ENCODE data around the gene HCFC1. TPM values are rescaled to one million over a fixed set of nuclear protein-coding genes. Genes with fewer than 3 reads are reported as not detected.

HCFC1 gene
- total RNA-seq, 1 donor from 2014 or later: 13.6 TPM

DNA sequence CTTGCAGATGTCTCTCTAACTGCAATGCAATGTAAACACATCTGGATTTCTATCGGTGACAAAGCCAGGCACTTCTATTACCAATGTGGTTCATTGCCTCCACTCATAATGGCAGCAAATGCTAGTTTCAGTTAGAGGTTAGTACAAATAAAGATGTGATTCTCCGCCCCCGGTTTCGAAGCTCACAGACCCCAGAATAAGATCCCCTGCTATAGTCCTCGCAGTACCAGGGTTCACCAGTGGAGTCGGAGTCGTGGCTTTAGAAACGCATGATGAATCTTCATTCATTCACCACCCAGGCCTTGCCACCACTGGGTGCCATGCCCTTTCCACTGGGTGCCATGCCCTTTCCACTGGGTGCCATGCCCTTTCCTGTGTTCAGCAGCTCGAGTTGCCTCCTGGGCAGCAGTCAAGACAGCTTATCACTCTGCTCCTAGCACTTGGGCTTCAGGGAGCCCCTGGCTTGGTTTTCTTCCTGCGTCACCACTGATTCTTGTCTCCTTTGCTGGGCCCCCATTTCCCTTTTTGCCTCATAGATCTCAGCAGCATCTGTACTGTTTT, 33.3 kb downstream of the HCFC1 start:
- DNase-seq: no peak

DNA sequence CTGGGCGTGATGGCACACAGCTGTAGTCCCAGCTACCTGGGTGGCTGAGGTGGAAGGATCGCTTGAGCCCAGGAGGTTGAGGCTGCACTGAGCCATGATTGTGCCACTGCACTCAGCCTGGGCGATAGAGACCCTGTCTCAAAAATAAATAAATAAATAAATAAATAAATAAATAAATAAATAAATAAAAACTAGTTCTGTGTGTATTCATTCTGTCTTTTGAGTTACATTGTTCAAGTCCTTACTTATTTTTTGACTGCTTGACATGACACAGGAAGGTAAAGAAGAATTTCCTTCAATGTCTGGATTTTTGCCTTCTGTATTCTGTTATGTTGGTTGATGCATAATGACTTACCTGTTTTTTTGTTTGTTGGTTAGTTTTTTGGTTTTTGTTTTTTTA, 34.6 kb downstream of the HCFC1 start:
- DNase-seq: no peak

DNA sequence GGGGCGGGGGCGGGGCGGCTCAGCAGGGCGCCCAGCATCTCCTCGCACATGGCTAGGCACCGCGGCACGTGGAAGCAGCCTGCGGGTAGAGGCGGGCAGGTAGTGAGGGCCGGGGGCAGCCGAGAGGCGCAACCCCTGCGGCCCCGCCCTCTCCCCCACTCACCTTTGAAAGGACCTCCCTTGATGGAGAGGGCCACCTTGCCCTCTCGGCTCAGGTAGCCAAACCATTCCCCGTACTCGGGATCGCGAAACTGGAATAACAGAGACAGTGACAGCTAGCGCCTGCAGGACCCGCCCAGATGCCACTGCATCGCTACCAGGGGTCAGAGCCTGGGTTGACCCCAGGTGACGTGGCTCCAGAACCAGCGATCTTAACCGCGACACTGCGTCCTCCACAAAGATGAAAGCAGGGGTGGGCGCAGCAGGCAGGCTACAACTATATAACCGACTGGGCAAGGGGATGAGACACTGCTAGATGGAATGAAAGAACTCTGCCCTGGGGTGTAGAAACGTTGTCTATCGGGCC, 36.2 kb downstream of the HCFC1 start:
- DNase-seq: no peak

DNA sequence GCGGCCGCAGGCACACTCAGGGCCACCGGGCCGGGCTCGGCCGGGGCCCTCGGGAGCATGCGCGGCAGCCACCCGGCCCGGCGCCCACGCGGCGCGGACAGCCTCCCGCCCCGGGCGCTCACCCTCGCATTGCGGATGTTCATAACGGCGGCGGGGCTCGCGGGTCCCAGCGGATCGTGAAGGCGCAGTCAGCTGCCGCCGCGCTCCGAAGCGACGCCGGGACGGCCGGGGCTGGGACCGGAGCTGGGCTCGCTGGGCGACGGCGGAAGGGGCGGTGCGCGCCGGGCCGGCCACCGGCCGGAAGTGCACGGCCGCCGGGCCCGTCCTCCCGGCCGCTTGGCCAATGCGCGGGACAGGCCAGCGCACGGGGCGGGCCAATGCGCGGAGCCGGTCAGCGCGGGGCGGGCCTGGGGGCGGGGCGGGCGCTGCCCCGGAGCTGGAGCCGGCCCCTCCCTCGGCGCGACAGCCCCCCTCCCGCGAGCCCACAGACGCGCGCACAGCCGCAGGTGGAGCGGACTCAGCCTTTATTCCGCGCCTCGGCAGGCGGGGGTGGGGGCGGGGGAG, 36.8 kb downstream of the HCFC1 start, which contains the start of gene NAA10:
NAA10 (minus strand) TSS at position 276 of the 564 bp plus-strand sequence; CDS start at position 143, 133 bp downstream.
- no peak for DNase-seq

DNA sequence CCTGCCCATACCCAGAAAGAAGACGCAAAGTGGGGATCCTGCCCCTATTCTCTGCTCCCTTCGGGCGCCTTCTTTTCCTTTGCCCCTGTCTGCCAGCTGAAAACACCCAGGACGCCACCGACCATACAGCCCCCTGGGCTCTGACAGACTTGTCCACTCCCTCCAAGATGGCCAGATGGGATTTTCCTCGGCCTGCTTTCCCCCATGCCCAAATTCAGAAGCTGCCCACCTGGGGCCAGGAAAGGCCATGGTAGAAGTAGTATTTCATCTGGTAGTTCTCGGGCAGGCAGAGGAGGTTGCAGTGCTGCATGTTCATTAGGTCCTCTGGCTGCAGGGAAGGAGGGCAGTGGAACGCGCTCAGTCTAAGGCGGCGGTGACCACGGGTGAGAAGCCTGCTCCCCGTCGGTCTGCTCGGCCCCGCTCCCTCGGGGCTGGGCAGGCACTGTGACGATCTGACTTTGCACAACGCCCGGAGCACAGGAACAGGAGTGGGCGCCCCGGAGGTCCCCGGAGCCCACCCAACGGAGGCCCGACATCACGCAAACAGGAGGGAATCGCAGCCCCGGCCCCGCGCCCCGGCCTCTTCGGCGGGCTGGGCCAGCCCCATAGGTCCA, 37.4 kb downstream of the HCFC1 start:
- DNase-seq: no peak

DNA sequence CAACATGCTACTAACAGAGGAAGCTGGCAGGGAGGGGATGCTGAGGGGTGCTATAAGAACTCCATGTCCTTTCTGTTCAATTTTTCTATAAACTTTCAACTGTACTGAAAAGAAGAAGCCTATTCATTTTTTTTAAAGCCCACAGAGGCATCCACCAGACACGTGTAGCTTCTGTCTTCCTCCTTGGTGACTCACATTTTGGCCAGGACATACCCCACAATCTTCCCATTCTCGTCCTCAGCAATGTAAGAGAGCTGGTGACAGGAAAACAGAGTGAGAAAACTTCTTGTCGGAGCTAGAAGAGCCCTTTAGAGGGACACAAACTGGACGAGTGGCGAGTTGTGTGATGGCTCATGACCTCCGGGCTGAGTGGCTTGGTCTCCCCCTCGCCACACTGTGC, 37.9 kb downstream of the HCFC1 start:
- no peak for DNase-seq

DNA sequence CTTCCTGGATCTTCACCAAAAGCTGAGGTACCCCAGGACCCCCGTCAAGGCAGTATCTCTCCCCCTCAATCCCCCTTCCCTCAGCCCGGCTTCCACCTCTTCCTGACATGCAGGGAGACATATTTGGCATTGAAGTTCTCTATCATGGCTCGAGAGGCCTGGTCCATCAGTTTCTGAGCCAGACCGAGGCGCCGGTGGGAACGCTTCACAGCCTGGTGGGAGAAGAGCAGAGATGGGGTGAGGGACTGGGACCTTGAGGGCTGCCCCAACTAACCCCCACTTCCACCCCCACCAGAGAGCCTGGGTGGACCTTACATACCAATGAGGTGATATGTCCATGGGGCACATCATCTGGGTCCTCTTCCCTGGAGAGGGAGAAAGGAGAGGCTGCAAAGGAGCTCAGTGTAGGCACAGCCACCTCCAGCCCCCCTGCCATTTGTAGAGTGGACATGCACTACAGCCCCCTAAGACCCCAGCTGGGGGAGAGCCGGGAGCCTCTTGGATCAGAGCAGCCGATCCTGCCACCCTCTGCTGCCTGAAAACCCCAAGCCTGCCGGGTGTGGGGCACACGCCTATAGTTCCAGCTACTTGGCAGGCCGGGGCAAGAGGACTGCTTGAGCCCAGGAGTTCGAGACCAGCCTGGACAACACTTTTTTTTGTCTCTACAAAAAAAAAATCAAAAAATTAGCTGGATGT, 39.2 kb downstream of the HCFC1 start:
- no peak for DNase-seq

DNA sequence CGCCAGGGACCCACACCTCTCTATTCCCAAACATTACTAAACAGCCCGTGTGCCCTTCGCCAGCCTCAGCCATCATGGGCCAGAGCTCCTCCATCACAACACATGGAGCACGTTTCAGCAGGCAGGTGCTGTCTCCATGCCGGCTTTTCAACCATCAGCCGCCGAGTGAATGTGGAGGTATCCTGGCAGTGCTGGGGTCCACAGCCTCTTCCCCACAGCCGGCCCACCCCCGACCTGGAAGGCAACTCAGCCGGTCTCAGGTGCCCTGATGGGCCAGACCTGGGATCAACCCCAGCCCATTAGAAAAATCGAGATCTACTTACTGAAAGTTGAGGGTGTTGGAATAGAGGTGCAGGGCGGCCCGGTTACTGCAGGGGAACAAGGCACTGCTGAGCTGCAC, 39.9 kb downstream of the HCFC1 start:
- no peak for DNase-seq

DNA sequence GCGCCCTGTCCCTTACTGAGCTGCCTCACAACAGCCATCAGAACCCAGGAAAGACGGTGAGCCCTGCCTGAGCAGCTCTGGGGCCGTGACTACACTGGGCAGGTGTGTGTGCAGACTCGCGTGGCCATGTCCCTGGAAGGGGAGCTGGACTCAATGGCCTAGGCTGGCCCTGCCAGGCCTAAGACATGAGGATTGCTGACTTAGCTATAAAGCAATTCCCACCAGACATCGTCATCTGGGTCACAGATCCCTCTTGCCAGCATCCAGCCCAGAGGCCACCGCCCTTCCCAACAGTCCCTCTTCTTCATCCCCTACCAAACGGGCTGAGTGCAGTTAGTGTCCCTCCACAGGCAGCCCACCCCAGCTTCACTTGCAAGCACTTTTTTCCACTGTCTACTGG, 40.5 kb downstream of the HCFC1 start:
- DNase-seq: no peak

DNA sequence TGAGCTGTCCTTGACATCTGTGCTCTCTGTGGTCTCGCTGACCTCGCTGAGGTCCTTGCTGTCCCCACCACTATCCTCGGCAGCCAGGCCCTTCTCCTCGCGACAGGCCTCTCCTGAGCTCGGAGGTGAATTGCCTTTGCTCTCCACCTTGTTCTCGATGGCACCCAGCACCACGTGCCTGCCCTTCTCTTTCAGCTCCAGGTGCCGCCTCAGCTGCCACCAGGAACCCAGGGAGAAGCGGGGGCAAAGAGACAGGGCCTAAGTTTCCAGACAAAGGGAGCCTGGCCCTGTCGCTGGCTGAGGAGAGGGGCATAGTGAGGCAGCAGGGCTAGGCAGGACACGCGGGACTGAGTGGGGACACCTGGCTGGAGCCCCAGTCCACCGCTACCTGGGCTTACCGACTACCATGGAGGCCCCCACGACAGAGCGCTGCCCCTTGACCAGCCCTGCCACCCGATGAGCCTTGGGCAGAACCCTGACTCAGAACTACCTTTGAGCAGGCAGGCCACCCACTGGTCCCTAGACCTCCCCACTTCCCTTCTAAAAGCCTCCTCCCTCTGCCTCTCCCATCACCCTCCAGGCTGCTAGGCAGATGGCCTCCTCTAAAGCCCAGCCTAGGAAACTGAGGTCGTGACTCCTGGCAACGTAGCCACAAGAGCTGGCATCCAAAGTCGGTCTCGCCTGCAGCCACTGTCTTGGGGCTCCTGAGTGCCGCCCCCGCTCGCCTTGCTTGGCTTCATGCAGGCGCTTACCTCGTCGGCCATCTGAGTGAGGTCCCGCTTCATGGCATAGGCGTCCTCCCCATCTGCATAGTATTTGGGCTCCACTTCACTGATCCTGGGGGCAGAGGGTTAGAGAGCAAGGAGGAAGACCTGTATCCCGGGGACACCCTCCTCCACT, 41.4 kb downstream of the HCFC1 start:
- DNase-seq: no peak

DNA sequence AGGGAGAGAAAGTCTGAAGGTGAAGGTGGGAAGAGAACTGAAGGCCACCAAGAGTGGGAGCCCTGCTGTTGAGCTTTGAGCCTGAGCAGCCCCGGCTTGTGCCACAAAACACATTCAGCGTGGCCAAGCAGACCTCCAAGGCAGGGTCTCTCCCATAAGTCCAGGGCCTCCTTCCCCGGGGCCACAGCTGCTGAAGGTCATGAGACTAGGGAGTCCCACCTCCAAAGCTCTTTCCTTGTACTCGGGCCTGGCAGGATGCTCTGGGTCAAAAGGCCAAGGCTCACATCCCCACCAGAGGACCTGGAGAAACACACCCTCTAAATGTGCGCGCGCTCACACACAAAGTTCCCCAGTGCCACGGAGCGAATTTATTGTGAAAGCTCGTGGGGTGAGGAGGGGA, 42.0 kb downstream of the HCFC1 start:
- no peak for DNase-seq

DNA sequence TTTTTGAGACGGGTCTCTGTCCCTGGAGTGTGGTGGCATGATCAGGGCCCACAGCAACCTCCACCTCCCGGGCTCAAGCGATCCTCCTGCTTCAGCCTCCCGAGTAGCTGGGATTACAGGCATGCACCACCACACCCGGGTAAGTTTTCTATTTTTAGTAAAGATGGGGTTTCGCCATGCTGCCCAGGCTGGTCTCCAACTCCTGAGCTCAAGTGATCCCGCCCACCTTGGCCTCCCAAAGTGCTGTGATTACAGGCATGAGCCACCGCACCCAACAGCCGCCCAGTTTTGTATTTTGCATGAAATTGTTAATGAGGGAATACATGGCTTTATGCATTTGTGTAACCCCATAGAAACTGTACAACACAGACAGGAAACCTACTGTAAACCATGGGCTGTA, 42.8 kb downstream of the HCFC1 start:
- no peak for DNase-seq

DNA sequence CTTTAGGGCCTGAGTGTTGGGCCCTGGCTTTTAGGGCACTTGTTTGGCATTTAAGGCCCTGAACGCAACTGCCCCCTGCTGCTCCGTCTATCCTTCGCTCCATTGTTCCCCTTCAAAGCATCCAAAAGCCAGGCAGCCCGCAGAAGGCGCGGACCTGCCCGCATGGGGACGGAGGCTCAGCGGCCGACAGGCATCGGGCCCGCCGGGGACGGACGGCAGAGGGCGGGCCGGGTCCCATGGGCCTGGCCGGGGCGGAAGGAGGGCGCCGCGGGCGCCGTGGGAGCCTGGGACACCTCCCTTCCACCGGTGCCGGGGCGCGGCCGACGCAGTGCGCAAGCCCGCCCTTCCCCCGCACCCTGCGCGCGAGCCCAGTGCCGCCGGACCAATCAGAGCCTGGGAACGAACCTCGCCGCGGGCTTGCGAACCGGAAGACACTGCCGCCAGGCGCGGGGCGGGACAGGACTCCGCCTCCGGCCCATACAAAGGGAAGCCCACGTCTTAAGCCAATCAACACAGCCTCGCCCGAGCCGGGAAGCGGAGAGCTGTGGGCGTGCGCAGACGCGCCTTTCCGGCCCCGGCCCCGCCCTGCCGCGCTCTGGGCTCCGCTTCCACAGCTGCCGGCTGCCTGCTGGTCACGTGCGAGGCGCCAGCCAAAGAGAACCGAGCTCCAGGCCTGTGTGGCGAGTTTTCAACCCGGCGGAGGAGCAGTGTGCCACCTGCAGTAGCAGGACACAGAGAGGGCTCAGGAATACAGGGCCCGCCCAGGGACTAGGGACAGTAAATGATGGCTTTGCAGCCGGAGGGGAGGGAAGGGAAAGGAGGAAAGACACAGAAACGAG, 43.5 kb downstream of the HCFC1 start:
- peak; percentile 93 for DNase-seq

DNA sequence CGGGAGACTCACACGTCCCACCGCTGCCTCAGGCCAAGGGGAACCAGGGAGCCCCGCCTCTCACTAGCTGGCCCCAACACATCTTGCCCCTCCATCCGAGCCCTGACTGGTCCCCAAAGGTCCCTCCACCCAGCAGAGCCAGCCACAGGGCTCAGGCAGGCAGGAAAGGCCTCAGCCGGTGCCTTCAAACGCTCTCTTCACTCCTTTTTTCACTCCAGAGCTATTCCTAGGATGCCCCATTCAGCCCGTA, 44.0 kb downstream of the HCFC1 start:
- DNase-seq: no peak

DNA sequence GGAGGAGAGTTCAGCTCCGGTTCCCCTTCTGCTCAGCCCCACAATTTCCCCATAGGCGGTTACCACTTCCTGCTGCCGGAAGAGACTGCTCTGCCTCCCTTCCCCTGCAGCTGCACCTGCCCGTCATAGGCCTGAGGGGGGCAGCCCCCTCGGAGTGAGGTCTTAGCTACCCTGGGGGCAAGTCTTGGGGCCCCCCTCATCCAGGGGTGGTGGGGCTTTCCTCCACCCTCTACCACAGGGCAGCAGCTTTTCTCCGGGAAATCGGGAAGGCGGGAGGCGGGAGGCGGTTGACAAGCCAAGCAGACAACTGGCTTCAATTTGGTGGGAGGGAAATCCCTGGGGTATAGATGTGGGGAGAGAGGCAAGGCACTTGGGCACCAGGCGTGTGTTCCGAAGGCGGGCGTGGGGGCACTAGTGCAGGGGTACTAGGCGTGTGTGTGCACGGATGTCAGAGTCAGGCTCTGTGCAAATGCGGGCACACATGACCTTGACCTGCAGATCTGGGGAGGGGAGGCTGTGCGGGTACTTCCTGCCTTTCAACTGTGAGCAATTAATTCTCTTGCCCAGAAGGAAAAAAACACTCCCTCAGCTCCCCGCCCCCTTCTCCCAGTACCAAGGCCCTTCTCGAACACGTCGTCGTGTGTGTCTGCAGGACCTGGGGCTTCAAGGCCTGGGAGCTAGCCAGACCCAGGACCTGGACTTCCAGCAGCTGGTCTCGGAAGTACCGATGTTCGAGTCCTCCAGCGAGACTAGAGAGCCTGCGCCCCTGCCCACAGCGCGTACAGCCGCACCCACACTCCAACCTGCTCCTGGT, 44.6 kb downstream of the HCFC1 start:
- peak; percentile 61 for DNase-seq

DNA sequence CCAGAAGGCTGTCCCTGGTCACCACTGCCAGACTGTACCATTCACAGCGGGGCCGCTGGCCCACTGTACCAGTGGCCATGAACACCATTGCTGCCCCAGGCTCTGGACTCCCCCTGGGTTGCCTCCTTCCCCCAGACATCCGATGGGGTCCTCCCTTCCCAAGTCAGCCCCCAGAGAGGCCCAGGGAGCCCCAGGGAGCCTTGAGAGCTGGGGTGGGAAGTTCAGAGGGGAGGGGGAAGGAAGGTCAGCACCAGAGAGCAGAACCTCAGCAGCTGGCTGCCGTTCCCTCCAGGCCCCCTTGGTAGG, 45.1 kb downstream of the HCFC1 start:
- DNase-seq: no peak

DNA sequence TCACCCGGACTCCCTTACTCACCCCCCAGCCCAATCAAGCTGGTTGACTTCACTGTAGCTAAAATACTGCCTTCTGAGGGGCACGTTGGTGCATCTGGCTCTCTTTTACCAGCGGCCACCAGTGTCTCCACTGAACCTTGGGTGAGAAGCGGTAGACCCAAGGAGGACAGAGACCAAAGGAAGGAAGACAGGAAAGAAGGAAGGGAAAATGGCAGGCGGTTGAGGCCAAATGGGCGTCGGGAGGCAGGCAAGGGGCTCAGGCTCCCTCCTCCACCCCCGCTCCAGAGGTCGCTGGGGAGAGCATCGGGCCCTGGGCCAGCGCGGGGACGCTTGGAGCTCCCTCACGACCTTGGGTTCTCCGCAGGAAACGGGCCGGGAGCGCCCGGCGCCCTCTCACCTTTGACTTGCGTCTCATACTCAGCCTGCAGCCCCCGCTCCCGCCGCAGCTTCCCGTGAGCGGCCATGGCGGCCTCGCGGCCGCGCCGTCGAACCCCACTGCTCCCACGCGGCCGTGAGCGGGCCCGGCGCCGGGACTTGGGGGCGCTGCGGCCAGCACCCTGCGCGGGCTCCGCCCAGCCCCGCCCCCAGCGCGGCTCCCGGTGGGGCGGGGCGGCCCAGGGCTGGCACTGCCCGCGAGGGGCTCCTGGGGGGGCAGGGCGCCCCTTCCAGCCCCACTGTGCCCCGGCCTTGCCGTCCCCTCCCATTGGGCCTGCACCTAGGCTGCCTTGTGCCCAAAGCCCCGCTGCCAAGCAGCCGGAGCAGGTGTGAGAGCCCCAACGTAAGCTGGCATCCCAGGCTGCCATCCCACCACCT, 45.7 kb downstream of the HCFC1 start, which contains the start of gene ARHGAP4:
ARHGAP4 (minus strand) TSS at position 526 of the 813 bp plus-strand sequence; CDS start at position 464, 62 bp downstream.
- no peak for DNase-seq

DNA sequence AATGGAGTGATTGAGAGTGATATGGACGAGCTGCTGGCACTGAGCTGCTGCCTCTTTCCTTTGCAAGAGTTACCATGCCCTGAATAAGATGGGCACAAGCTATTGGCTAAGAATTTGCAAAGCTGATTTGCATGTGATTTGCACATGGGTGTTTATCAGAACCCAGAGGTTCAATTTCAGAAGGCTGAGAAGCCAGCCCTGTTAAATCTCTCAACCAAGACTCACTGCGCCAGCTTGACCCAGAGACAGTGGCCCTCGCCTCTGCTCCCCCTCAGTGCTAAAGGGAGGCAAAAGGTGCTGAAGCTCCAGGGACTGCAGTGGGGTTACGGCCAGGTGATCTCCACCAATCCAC, 46.3 kb downstream of the HCFC1 start:
- no peak for DNase-seq

DNA sequence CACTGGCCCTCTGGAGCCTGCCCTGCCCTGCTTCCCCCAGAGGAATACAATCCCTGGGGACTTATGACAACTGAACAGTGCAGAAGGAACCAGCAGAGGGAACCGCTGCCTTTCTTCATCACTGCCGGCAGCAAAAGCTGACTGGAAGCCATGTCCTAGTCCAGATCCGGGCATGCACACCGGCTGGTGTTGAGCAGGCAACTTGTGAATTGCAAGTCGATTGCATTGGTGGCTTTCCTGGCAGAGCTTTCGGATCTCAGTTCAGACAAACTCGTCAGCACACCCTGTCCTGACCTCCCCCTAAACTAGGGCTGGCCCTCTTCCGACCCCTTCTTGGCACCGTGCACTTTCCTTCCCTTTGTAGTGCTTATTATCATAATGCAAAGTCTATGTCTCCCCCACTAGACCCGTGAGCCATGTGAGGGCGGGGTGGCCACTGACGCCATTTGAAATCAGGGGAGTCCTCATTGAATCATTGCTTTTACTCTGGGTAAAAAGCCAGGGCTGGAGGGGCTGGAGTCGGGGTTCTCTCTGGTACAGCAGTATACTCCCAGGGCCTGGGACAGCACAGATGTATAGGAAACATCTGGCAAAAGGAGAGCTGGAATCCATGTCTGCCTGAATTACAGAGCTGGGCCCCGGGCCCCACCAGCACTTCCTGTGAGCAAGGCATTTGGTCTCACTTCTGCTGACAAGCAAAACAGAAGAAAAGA, 47.3 kb downstream of the HCFC1 start:
- no peak for DNase-seq

Measured in skin of body (tissue), 2 donors.